Neural cell (in vitro differentiated cells): Measurements from ENCODE around the gene ROR2.

Source experiments
- EP300 ChIP-seq: fragments of 450-650 bp; conservative IDR thresholded peaks from 2 replicates; pipeline ENCODE4 v1.6.1; 2014; ENCODE audit warnings: antibody characterized with exemption, mild to moderate bottlenecking, moderate library complexity; ENCODE audit not compliant: poor library complexity, severe bottlenecking
- EZH2 ChIP-seq: fragments of 200-600, 300-800 bp; shearing (Covaris generic), sonication (generic); IDR thresholded peaks from 2 replicates; pipeline ENCODE4 v1.6.1; 2014; ENCODE audit warnings: antibody characterized with exemption, low read length, borderline replicate concordance, mild to moderate bottlenecking; ENCODE audit not compliant: insufficient read depth, poor library complexity, severe bottlenecking
- MXI1 ChIP-seq: fragments of 450-650 bp; conservative IDR thresholded peaks from 2 replicates; pipeline ENCODE4 v1.6.1; 2014; ENCODE audit warnings: antibody characterized with exemption, mild to moderate bottlenecking; ENCODE audit not compliant: poor library complexity, severe bottlenecking
- RAD21 ChIP-seq: fragments of 450-650 bp; conservative IDR thresholded peaks from 2 replicates; pipeline ENCODE4 v1.6.1; 2014; ENCODE audit warnings: antibody characterized with exemption, mild to moderate bottlenecking, moderate library complexity
- SMC3 ChIP-seq: fragments of 450-650 bp; conservative IDR thresholded peaks from 2 replicates; pipeline ENCODE4 v1.6.1; 2014; ENCODE audit warnings: antibody characterized with exemption, mild to moderate bottlenecking, moderate library complexity; ENCODE audit not compliant: poor library complexity
- TAF1 ChIP-seq: IDR thresholded peaks from 2 replicates; pipeline ENCODE4 v1.6.1; 2012; ENCODE audit warnings: low read depth
- TF ChIP-seq, protein P1 (sequence below): fragments of 450-650 bp; IDR thresholded peaks from 2 replicates; pipeline ENCODE4 v1.5.1; 2014; ENCODE audit warnings: antibody characterized with exemption, mild to moderate bottlenecking, moderate library complexity; ENCODE audit not compliant: poor library complexity, severe bottlenecking
- TF ChIP-seq, protein P2 (sequence below): IDR thresholded peaks from 2 replicates; pipeline ENCODE4 v1.6.1; 2012; ENCODE audit warnings: borderline replicate concordance

DNA sequence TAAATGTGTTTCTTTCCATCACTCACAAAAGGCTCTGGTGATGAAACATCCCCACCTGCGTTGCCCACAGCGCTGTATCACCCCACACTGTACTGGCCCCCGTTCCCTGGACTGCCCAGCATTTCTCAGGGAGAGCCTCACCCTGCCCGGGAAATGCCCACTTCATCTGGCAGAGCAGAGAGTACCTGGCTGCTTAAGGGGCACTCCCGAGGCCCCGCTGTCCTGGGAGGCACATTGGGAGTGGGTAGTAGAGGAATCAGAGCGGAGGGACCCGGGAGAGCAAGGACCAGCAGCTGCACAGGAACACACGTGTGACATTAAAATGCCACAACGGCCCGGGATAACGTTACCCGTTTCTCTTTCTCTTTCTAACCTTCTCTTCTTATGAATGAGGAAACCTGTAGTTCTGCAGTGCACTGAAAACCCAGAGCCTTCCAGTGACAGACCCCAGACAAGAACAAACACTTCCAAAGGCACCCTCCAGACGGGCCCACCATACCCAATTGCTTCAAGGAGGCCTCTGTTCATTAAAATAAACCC lies 110.0 kb downstream of the ROR2 start:
- TF ChIP-seq TAF1 (no peak), EZH2 (no peak), RAD21 (no peak), MXI1 (no peak), SMC3 (no peak), EP300 (no peak)
- TF ChIP-seq, protein P1, sequence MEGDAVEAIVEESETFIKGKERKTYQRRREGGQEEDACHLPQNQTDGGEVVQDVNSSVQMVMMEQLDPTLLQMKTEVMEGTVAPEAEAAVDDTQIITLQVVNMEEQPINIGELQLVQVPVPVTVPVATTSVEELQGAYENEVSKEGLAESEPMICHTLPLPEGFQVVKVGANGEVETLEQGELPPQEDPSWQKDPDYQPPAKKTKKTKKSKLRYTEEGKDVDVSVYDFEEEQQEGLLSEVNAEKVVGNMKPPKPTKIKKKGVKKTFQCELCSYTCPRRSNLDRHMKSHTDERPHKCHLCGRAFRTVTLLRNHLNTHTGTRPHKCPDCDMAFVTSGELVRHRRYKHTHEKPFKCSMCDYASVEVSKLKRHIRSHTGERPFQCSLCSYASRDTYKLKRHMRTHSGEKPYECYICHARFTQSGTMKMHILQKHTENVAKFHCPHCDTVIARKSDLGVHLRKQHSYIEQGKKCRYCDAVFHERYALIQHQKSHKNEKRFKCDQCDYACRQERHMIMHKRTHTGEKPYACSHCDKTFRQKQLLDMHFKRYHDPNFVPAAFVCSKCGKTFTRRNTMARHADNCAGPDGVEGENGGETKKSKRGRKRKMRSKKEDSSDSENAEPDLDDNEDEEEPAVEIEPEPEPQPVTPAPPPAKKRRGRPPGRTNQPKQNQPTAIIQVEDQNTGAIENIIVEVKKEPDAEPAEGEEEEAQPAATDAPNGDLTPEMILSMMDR, result no peak
- TF ChIP-seq, protein P2, sequence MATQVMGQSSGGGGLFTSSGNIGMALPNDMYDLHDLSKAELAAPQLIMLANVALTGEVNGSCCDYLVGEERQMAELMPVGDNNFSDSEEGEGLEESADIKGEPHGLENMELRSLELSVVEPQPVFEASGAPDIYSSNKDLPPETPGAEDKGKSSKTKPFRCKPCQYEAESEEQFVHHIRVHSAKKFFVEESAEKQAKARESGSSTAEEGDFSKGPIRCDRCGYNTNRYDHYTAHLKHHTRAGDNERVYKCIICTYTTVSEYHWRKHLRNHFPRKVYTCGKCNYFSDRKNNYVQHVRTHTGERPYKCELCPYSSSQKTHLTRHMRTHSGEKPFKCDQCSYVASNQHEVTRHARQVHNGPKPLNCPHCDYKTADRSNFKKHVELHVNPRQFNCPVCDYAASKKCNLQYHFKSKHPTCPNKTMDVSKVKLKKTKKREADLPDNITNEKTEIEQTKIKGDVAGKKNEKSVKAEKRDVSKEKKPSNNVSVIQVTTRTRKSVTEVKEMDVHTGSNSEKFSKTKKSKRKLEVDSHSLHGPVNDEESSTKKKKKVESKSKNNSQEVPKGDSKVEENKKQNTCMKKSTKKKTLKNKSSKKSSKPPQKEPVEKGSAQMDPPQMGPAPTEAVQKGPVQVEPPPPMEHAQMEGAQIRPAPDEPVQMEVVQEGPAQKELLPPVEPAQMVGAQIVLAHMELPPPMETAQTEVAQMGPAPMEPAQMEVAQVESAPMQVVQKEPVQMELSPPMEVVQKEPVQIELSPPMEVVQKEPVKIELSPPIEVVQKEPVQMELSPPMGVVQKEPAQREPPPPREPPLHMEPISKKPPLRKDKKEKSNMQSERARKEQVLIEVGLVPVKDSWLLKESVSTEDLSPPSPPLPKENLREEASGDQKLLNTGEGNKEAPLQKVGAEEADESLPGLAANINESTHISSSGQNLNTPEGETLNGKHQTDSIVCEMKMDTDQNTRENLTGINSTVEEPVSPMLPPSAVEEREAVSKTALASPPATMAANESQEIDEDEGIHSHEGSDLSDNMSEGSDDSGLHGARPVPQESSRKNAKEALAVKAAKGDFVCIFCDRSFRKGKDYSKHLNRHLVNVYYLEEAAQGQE, result no peak
